IMR-90 (cell line): ENCODE measurements around the gene CDKN3. TPM values are rescaled to one million over a fixed set of nuclear protein-coding genes. Genes with fewer than 3 reads are reported as not detected.

ENCODE experiments used
- ATAC-seq: fragments of 200-7000 bp; cut with Tn5 transposase; 2 replicates; pipeline ENCODE4 v1.9.1; 2020; ENCODE audit warnings: low read depth, mild to moderate bottlenecking, moderate library complexity
- BruUV-seq: library from RNA; stranded (reverse); fragments of 400-500 nt; replicated peaks from 2 replicates; lab custom pipeline; 2021; lab: Mats Ljungman, UMichigan
- CTCF ChIA-PET: fragments of 300-600 bp; formaldehyde crosslinking; extraction: SDS; loops from one replicate; lab custom pipeline; 2021; ENCODE audit warnings: antibody characterized with exemption; lab: Yijun Ruan, JAX
- POLR2A ChIA-PET: fragments of 300-600 bp; sonication (Branson Sonifier 250); formaldehyde crosslinking; loops from one replicate; lab custom pipeline; 2022; ENCODE audit warnings: antibody characterized with exemption; ENCODE audit not compliant: unreplicated experiment; lab: Charles Lee
- DNase-seq: peaks from one replicate; pipeline ENCODE4 v3.0.0; 2013
- H2AFZ ChIP-seq: replicated peaks from 2 replicates; pipeline ENCODE3; 2013; ENCODE audit warnings: low read length, mild to moderate bottlenecking; ENCODE audit not compliant: poor library complexity
- H2AK5ac ChIP-seq: 2 replicates; pipeline ENCODE4 v1.6.1; 2013; ENCODE audit warnings: low read depth, low read length, inconsistent platforms
- H2AK9ac ChIP-seq: replicated peaks from 2 replicates; pipeline ENCODE3; 2013; ENCODE audit warnings: mild to moderate bottlenecking, low read depth, low read length, moderate library complexity; ENCODE audit not compliant: poor library complexity
- H2BK120ac ChIP-seq: 2 replicates; pipeline ENCODE4 v1.6.1; 2013; ENCODE audit warnings: low read depth, low read length, inconsistent platforms
- H2BK15ac ChIP-seq: 3 replicates; pipeline ENCODE4 v1.6.1; 2013; ENCODE audit warnings: low read depth, low read length, inconsistent platforms
- H2BK20ac ChIP-seq: 2 replicates; pipeline ENCODE4 v1.6.1; 2013; ENCODE audit warnings: low read depth, mild to moderate bottlenecking, inconsistent platforms, low read length, moderate library complexity
- H2BK5ac ChIP-seq: 2 replicates; pipeline ENCODE4 v1.6.1; 2013; ENCODE audit warnings: mild to moderate bottlenecking, low read depth, low read length, inconsistent platforms; ENCODE audit not compliant: poor library complexity, severe bottlenecking
- H3K14ac ChIP-seq: replicated peaks from 2 replicates; pipeline ENCODE4 v1.6.1; 2013; ENCODE audit warnings: low read depth, low read length, inconsistent platforms
- H3K18ac ChIP-seq: 2 replicates; pipeline ENCODE4 v1.6.1; 2013; ENCODE audit warnings: low read depth, low read length, control low read depth
- H3K23ac ChIP-seq: 2 replicates; pipeline ENCODE4 v1.6.1; 2013; ENCODE audit warnings: low read depth, low read length, inconsistent platforms
- H3K27ac ChIP-seq: 2 replicates; pipeline ENCODE4 v1.5.1; 2013; ENCODE audit warnings: mild to moderate bottlenecking, control low read depth, low read length; ENCODE audit not compliant: insufficient read depth
- H3K27me3 ChIP-seq: 2 replicates; pipeline ENCODE4 v1.6.1; 2013; ENCODE audit warnings: low read length; ENCODE audit not compliant: control insufficient read depth, insufficient read depth
- H3K36me3 ChIP-seq: 2 replicates; pipeline ENCODE4 v1.6.1; 2013; ENCODE audit warnings: low read length, mixed read lengths; ENCODE audit not compliant: control insufficient read depth, insufficient read depth
- H3K4ac ChIP-seq: 2 replicates; pipeline ENCODE4 v1.6.1; 2013; ENCODE audit warnings: low read depth, low read length, inconsistent platforms
- H3K4me1 ChIP-seq: 2 replicates; pipeline ENCODE4 v1.6.1; 2013; ENCODE audit warnings: low read length, mixed read lengths; ENCODE audit not compliant: control insufficient read depth, insufficient read depth
- H3K4me2 ChIP-seq: 2 replicates; pipeline ENCODE4 v1.6.1; 2013; ENCODE audit warnings: low read depth, mild to moderate bottlenecking, control low read depth, low read length, moderate library complexity
- H3K4me3 ChIP-seq: 2 replicates; pipeline ENCODE4 v1.5.1; 2013; ENCODE audit warnings: low read depth, mild to moderate bottlenecking, control low read depth, low read length, moderate library complexity; ENCODE audit not compliant: insufficient read depth
- H3K56ac ChIP-seq: 2 replicates; pipeline ENCODE4 v1.6.1; 2013; ENCODE audit warnings: low read length, inconsistent platforms; ENCODE audit not compliant: insufficient read depth; ENCODE audit errors: extremely low read depth
- H3K79me1 ChIP-seq, 2 experiments: 2 replicates each; pipeline ENCODE4 v1.6.1; 2013; ENCODE audit warnings: low read length in 2 of 2, inconsistent platforms in 1 of 2, low read depth in 1 of 2
- H3K9ac ChIP-seq: 2 replicates; pipeline ENCODE4 v1.6.1; 2013; ENCODE audit warnings: low read depth, low read length, control low read depth
- H3K9me1 ChIP-seq: 2 replicates; pipeline ENCODE4 v1.6.1; 2013; ENCODE audit warnings: low read length, inconsistent platforms; ENCODE audit not compliant: insufficient read depth
- H3K9me3 ChIP-seq: 2 replicates; pipeline ENCODE4 v1.6.1; 2013; ENCODE audit warnings: low read length; ENCODE audit not compliant: control insufficient read depth, insufficient read depth
- H4K20me1 ChIP-seq: 2 replicates; pipeline ENCODE4 v1.6.1; 2013; ENCODE audit warnings: low read length, inconsistent platforms; ENCODE audit not compliant: insufficient read depth
- H4K5ac ChIP-seq: 2 replicates; pipeline ENCODE4 v1.6.1; 2013; ENCODE audit warnings: mild to moderate bottlenecking, low read depth, low read length, control low read depth
- H4K8ac ChIP-seq, 2 experiments: 2 replicates each; pipeline ENCODE4 v1.6.1; 2013; ENCODE audit warnings: low read depth in 2 of 2, low read length in 2 of 2, control low read depth in 1 of 2, inconsistent platforms in 1 of 2
- H4K91ac ChIP-seq: 2 replicates; pipeline ENCODE4 v1.6.1; 2013; ENCODE audit warnings: low read depth, low read length, inconsistent platforms; ENCODE audit not compliant: insufficient read depth
- CHD1 ChIP-seq: IDR thresholded peaks from 2 replicates; pipeline ENCODE4 v1.6.1; 2012; ENCODE audit warnings: low read depth, low read length, improper control_type of control experiment
- RAD21 ChIP-seq: IDR thresholded peaks from 2 replicates; pipeline ENCODE4 v1.6.1; 2012; ENCODE audit warnings: low read length, improper control_type of control experiment
- WGBS, 2 experiments: methylation state at CpG; one replicate each; pipeline versions ENCODE4 v1.1.5 to v1.1.7; 2013; ENCODE audit warnings: missing lambda C conversion rate in 2 of 2; ENCODE audit not compliant: insufficient read length in 1 of 2; ENCODE audit errors: extremely low coverage in 2 of 2; 5-methylcytosine and 5-hydroxymethylcytosine counted together
- dilution Hi-C: fragments of 300-500 bp; cut with HindIII; formaldehyde crosslinking; loops from one replicate; pipeline ENCODE4 v1.14.3; 2018; ENCODE audit warnings: low sequenced_read_pairs; ENCODE audit not compliant: unreplicated experiment
- in situ Hi-C: fragments of 300-500 bp; cut with MboI; formaldehyde crosslinking; loops from 3 replicates; pipeline ENCODE4 v1.14.3; 2019; ENCODE audit warnings: low sequenced_read_pairs, inconsistent platforms, mixed read lengths
- intact Hi-C: fragments of 100-400 bp; cut with micrococcal nuclease; formaldehyde crosslinking; loops from 2 replicates; pipeline ENCODE4 v1.10.0; 2022
- polyA plus RNA-seq, 3 experiments: library from polyadenylated mRNA; depleted of rRNA; stranded (reverse); fragments of >200 nt; gene quantifications; 2 replicates each; pipeline ENCODE4 v1.2.3, GENCODE V29; 2012; ENCODE audit warnings: low replicate concordance in 1 of 3
- total RNA-seq: library from RNA; depleted of rRNA; stranded (reverse); fragments of >200 nt; gene quantifications from 2 replicates; pipeline ENCODE4 v1.2.3, GENCODE V29; 2012
- TF ChIP-seq, protein P1 (sequence below): fragments of 150-350 bp; IDR thresholded peaks from 2 replicates; pipeline ENCODE4 v1.6.1; 2016; ENCODE audit warnings: low read depth, mild to moderate bottlenecking, low read length, moderate library complexity, borderline replicate concordance

The CDKN3 gene
- total and polyA plus RNA-seq, 2 of the 4 experiments (the other 2 are of a cell fraction), result 38.9 to 48.9 TPM

DNA sequence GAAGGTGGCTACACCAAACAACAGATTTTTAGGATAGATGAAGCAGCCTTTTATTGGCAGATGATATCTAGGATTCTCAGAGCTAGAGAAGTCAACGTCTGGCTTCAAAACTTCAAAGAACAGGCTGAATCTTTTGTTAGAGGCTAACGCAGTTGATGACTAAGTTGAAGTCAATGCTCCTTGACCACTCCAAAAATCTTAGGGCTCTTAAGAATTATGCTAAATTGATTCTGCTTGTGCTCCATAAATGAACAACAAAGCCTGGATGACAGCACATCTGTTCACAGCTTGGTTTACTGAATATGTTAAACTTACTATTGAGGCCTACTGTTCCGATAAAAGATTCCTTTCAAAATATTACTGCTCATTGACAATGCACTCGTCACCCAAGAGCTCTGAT, 13.0 kb upstream of the CDKN3 start:
- in situ Hi-C loops, result no loop called here

More for the DNA sequence above, 13.0 kb upstream of the CDKN3 start:
- dilution Hi-C loops, result no loop called here
- no peaks in the 10 kb centered on the region for H3K9me3 ChIP-seq
- no peak overlapping the region for H3K4me2 ChIP-seq
- no peak overlapping the region for H3K14ac ChIP-seq
- no peak overlapping the region for H2AK9ac ChIP-seq
- H4K5ac ChIP-seq, result no peak overlapping the region
- no peak overlapping the region for H3K27ac ChIP-seq
- ChIA-PET POLR2A (no interaction called here), CTCF (no interaction called here)
- no peak overlapping the region for H4K91ac ChIP-seq
- H2AFZ ChIP-seq, result no peak overlapping the region
- H2BK15ac ChIP-seq, result no peak overlapping the region
- no peak overlapping the region for H3K4ac ChIP-seq
- intact Hi-C loops, result no loop called here
- no peak overlapping the region for H3K9ac ChIP-seq
- no peak overlapping the region for H3K4me3 ChIP-seq
- no peaks in the 10 kb centered on the region for H3K36me3 ChIP-seq
- no peak overlapping the region for H4K8ac ChIP-seq
- peaks cover 21% of the 10 kb centered on the region for H3K27me3 ChIP-seq
- H2BK20ac ChIP-seq, result no peak overlapping the region
- no peak for ATAC-seq
- BruUV-seq, result no TSS peak
- H2BK5ac ChIP-seq, result no peak overlapping the region
- no peaks in the 10 kb centered on the region for H4K20me1 ChIP-seq
- no peak overlapping the region for H3K56ac ChIP-seq
- no peak overlapping the region for H2AK5ac ChIP-seq
- no peak overlapping the region for H3K18ac ChIP-seq
- DNase-seq, result no peak
- H3K4me1 ChIP-seq, result no peaks in the 10 kb centered on the region; the same call in 1 of the 2 replicates
- WGBS, 2 experiments, result no CpG with 5 or more reads among the region's 4 CpGs
- TF ChIP-seq, protein P1, sequence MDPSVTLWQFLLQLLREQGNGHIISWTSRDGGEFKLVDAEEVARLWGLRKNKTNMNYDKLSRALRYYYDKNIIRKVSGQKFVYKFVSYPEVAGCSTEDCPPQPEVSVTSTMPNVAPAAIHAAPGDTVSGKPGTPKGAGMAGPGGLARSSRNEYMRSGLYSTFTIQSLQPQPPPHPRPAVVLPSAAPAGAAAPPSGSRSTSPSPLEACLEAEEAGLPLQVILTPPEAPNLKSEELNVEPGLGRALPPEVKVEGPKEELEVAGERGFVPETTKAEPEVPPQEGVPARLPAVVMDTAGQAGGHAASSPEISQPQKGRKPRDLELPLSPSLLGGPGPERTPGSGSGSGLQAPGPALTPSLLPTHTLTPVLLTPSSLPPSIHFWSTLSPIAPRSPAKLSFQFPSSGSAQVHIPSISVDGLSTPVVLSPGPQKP, result no peak
- TF ChIP-seq CHD1, result no peak
- no peak for TF ChIP-seq RAD21
- no peak overlapping the region for H2BK120ac ChIP-seq
- no peaks in the 10 kb centered on the region for H3K9me1 ChIP-seq
- H3K79me1 ChIP-seq, result no peaks in the 10 kb centered on the region
- H3K23ac ChIP-seq, result no peak overlapping the region
